MCF 10A (cell line): Measurements from ENCODE around the gene KPNB1. TPM values are rescaled to one million over a fixed set of nuclear protein-coding genes. Genes with fewer than 3 reads are reported as not detected.

Experiments used
- Bru-seq: library from RNA; stranded (reverse); fragments of 400-500 nt; gene quantifications from one replicate; lab custom pipeline; 2021; lab: Mats Ljungman, UMichigan
- BruChase-seq, 2 experiments: library from RNA; stranded (reverse); fragments of 400-500 nt; gene quantifications; one replicate each; lab custom pipeline; 2021; lab: Mats Ljungman, UMichigan
- BruUV-seq: library from RNA; stranded (reverse); fragments of 400-500 nt; replicated peaks from 2 replicates; lab custom pipeline; 2021; lab: Mats Ljungman, UMichigan
- CTCF ChIA-PET: fragments of 300-600 bp; sonication (Branson Sonifier 250); formaldehyde crosslinking; extraction: SDS; loops from one replicate; lab custom pipeline; 2021; ENCODE audit warnings: antibody characterized with exemption, inconsistent platforms; lab: Yijun Ruan, JAX
- POLR2A ChIA-PET: fragments of 300-600, 350-650 bp; sonication (Branson Sonifier 250); formaldehyde crosslinking; extraction: SDS; loops from one replicate; lab custom pipeline; 2020; ENCODE audit warnings: antibody characterized with exemption, inconsistent platforms; lab: Yijun Ruan, JAX
- DNase-seq: peaks from one replicate; pipeline ENCODE4 v3.0.0-alpha.2; 2018; ENCODE audit not compliant: unreplicated experiment
- H3K27ac Mint-ChIP-seq: one replicate; pipeline ENCODE4 v1.8.0; 2022; ENCODE audit warnings: mild to moderate bottlenecking, low read depth, mixed read lengths; ENCODE audit not compliant: unreplicated experiment
- H3K27me3 Mint-ChIP-seq: one replicate; pipeline ENCODE4 v1.8.0; 2022; ENCODE audit warnings: mixed read lengths; ENCODE audit not compliant: insufficient read depth, unreplicated experiment
- H3K36me3 Mint-ChIP-seq: one replicate; pipeline ENCODE4 v1.8.0; 2022; ENCODE audit warnings: mild to moderate bottlenecking, moderate library complexity, mixed read lengths; ENCODE audit not compliant: insufficient read depth, unreplicated experiment
- H3K4me1 Mint-ChIP-seq: one replicate; pipeline ENCODE4 v1.8.0; 2022; ENCODE audit warnings: mixed read lengths; ENCODE audit not compliant: insufficient read depth, unreplicated experiment
- H3K4me3 Mint-ChIP-seq: one replicate; pipeline ENCODE4 v1.8.0; 2022; ENCODE audit warnings: mild to moderate bottlenecking, moderate library complexity, mixed read lengths; ENCODE audit not compliant: unreplicated experiment
- H3K9me3 Mint-ChIP-seq: one replicate; pipeline ENCODE4 v1.8.0; 2022; ENCODE audit warnings: mixed read lengths; ENCODE audit not compliant: unreplicated experiment
- CTCF ChIP-seq: fragments of 200-600 bp; IDR thresholded peaks from one replicate; pipeline ENCODE4 v1.8.0; 2022; ENCODE audit warnings: antibody characterized with exemption, mild to moderate bottlenecking; ENCODE audit not compliant: unreplicated experiment
- intact Hi-C: fragments of 100-400 bp; cut with micrococcal nuclease; formaldehyde crosslinking; loops from 2 replicates; pipeline ENCODE4 v1.14.1; 2022
- long read RNA-seq: library from polyadenylated mRNA; stranded (forward); transcript quantifications from one replicate; pipeline ENCODE4 v2.0.0, GENCODE V29; 2022
- total RNA-seq: library from RNA; stranded (reverse); gene quantifications from 2 replicates; pipeline ENCODE4 v1.2.3, GENCODE V29; 2022

KPNB1 gene
- total RNA-seq (522 and 609 TPM in 2 replicates), Bru-seq, nascent RNA (percentile 96 among the genes with signal in this experiment), BruChase-seq, experiment 1, labeled RNA remaining after a 6-hour chase (percentile 99 among the genes with signal in this experiment), BruChase-seq, experiment 2, labeled RNA remaining after a 2-hour chase (percentile 98 among the genes with signal in this experiment)
- long read RNA-seq, full-length matches to known transcripts, result 161 of 342 reads
- long read RNA-seq, partial matches to known transcripts, result 72 of 342 reads
- long read RNA-seq, other reads (novel, unspliced or antisense), result 109 of 342 reads

- H3K27me3 Mint-ChIP-seq, result no peaks in the 10 kb centered on the region
- peaks cover 26% of the 10 kb centered on the region for H3K4me1 Mint-ChIP-seq
- no peak for TF ChIP-seq CTCF
- no TSS peak for BruUV-seq
- H3K27ac Mint-ChIP-seq, result peak within 1 kb of the TSS; percentile 91
- peak within 1 kb of the TSS; percentile 88 for H3K4me3 Mint-ChIP-seq
- H3K36me3 Mint-ChIP-seq, result peaks cover 45% of the 10 kb centered on the region
- peak; percentile 100 for DNase-seq
- ChIA-PET CTCF (interaction anchor here (0.7 to 1.1 kb wide), 5 partner anchors 15 to 34 kb away, joined by 3 to 6 read pairs (median 3); no protein-coding TSS in a partner anchor), POLR2A (interaction anchor here (0.6 to 3.6 kb wide), 29 partner anchors 9 to 1833 kb away, joined by 3 to 31 read pairs (median 4); partner anchors contain the start of genes ATP5MC1, LRRC46, MRPL10 and SP6)
- intact Hi-C loops, result no loop called here
- no peaks in the 10 kb centered on the region for H3K9me3 Mint-ChIP-seq
Measured at GRCh38 chr17:47649153-47649971, at the start of gene KPNB1. KPNB1 (plus strand) TSS chr17:47649919; CDS start chr17:47650245, 326 bp downstream.

GRCh38 chr17:47603830-47604597, 45.7 kb upstream of the KPNB1 start:
- DNase-seq, result no peak
- no peaks in the 10 kb centered on the region for H3K27me3 Mint-ChIP-seq
- peak overlapping the region; percentile 36 for H3K27ac Mint-ChIP-seq
- H3K36me3 Mint-ChIP-seq, result peaks cover 95% of the 10 kb centered on the region
- no peak overlapping the region for H3K4me3 Mint-ChIP-seq
- intact Hi-C loops, result no loop called here
- TF ChIP-seq CTCF, result no peak
- POLR2A ChIA-PET, result interaction anchor here (1.3 to 1.4 kb wide), 2 partner anchors 11 to 15 kb away, joined by 3 read pairs; no protein-coding TSS in a partner anchor
- no peaks in the 10 kb centered on the region for H3K9me3 Mint-ChIP-seq
- CTCF ChIA-PET, result interaction anchor here (0.5 to 4.3 kb wide), 3 partner anchors 11 to 67 kb away, joined by 3 to 24 read pairs (median 3); no protein-coding TSS in a partner anchor
- peaks cover 14% of the 10 kb centered on the region for H3K4me1 Mint-ChIP-seq
- BruUV-seq, result no TSS peak

- DNase-seq, result peak; percentile 16
- Mint-ChIP-seq H3K4me3 (no peak overlapping the region), H3K9me3 (no peaks in the 10 kb centered on the region), H3K36me3 (peaks cover 94% of the 10 kb centered on the region), H3K4me1 (peaks cover 17% of the 10 kb centered on the region), H3K27me3 (no peaks in the 10 kb centered on the region), H3K27ac (peak overlapping the region; percentile 36)
- no peak for TF ChIP-seq CTCF
- ChIA-PET CTCF (interaction anchor here (0.6 to 4.3 kb wide), 3 partner anchors 11 to 315 kb away, joined by 3 to 24 read pairs (median 3); no protein-coding TSS in a partner anchor), POLR2A (interaction anchor here (1.3 to 1.4 kb wide), 2 partner anchors 11 to 14 kb away, joined by 3 read pairs; no protein-coding TSS in a partner anchor)
- no TSS peak for BruUV-seq
- intact Hi-C loops, result no loop called here
Measured at GRCh38 chr17:47604598-47604927, 45.2 kb upstream of the KPNB1 start.
